Activated CD8-positive, alpha-beta memory T cell treated with anti-CD3 and anti-CD28 coated beads for 48 hours (primary cell): ENCODE measurements around the gene PSD4.

ENCODE experiments used
- DNase-seq, 3 experiments: peaks; one replicate each; pipeline ENCODE4 v3.0.0-alpha.2; 2020; ENCODE audit warnings: low read depth in 2 of 3, low spot score in 2 of 3

Gene PSD4

DNA sequence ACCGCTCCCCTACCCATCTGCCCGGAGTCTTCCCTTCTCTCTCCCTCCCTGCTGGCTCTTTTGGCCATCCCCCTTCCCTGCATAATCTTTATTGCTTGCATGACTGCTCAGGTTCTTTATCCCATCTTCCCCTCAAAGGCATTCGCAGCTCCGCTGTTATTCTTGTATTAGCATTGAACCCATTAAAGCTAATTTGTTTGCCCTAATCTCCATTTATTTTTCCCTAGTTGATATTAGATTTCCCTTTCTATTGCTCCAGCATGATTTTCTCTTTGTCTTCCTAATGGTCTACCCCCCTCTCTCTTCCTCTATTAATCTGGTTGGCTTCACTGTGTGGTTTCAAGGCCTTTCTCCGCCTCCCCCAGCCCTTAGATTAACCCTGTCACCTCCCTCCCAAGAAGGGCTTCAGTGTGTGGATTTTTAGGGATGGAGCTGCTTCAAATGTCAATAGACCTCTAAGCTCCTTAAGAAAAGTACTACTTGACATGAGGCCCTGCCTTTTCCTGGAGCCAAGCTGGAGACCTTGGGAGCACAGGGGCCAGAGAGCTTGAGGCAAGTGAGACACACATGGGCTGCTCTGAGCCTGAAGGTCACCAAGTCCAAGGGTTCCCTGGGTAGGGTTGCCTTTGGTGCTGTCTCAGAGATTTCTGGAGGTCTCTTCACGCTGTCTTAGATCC lies 84.8 kb downstream of the PSD4 start:
- DNase-seq: no peak
